MM.1S (cell line): Measurements from ENCODE around the gene USP47.
"Not testable (repeated sequence)": the region's sequence is repeated elsewhere in the genome, so short reads cannot be mapped to it uniquely, and the experiment has no call there.

Experiments
- DNase-seq: peaks from one replicate; pipeline ENCODE4 v3.0.0-alpha.2; 2015
- H2AFZ ChIP-seq: fragments of 300-600 bp; sonication (generic); 2 replicates; pipeline ENCODE4 v1.6.0; 2016; ENCODE audit warnings: antibody characterized with exemption, low read length
- H3F3A ChIP-seq: fragments of 300-600 bp; sonication (generic); 2 replicates; pipeline ENCODE4 v1.6.1; 2016; ENCODE audit warnings: mild to moderate bottlenecking, antibody characterized with exemption, low read length, moderate library complexity, mixed read lengths; ENCODE audit not compliant: insufficient read depth
- H3K27ac ChIP-seq: fragments of 300-600 bp; sonication (generic); 2 replicates; pipeline ENCODE4 v1.5.1; 2016; ENCODE audit warnings: mild to moderate bottlenecking, low read length
- H3K27me3 ChIP-seq: fragments of 300-600 bp; sonication (generic); replicated peaks from 2 replicates; pipeline ENCODE4 v1.6.0; 2016; ENCODE audit warnings: low read length; ENCODE audit not compliant: insufficient read depth
- H3K36me3 ChIP-seq: fragments of 300-600 bp; sonication (generic); replicated peaks from 2 replicates; pipeline ENCODE4 v1.6.1; 2016; ENCODE audit warnings: mild to moderate bottlenecking, low read length, mixed read lengths; ENCODE audit not compliant: insufficient read depth
- H3K4me1 ChIP-seq: fragments of 300-600 bp; sonication (generic); 2 replicates; pipeline ENCODE4 v1.6.1; 2016; ENCODE audit warnings: low read length, mixed read lengths
- H3K4me2 ChIP-seq: fragments of 300-600 bp; sonication (generic); 2 replicates; pipeline ENCODE4 v1.6.0; 2016; ENCODE audit warnings: low read depth, low read length
- H3K4me3 ChIP-seq: fragments of 300-600 bp; sonication (generic); 2 replicates; pipeline ENCODE4 v1.5.1; 2016; ENCODE audit warnings: low read length, mixed read lengths
- H3K79me2 ChIP-seq: fragments of 300-600 bp; sonication (generic); 2 replicates; pipeline ENCODE4 v1.6.1; 2016; ENCODE audit warnings: mixed run types, low read length, mixed read lengths
- H3K9ac ChIP-seq: fragments of 300-600 bp; sonication (generic); 2 replicates; pipeline ENCODE4 v1.6.1; 2016; ENCODE audit warnings: low read length, mixed read lengths
- H3K9me2 ChIP-seq: fragments of 300-600 bp; sonication (generic); replicated peaks from 2 replicates; pipeline ENCODE4 v1.6.1; 2016; ENCODE audit warnings: mild to moderate bottlenecking, low read length, mixed read lengths; ENCODE audit not compliant: insufficient read depth
- H3K9me3 ChIP-seq: fragments of 300-600 bp; sonication (generic); replicated peaks from 2 replicates; pipeline ENCODE4 v1.6.1; 2016; ENCODE audit warnings: mild to moderate bottlenecking, low read length, mixed read lengths; ENCODE audit not compliant: insufficient read depth
- H4K20me1 ChIP-seq: fragments of 300-600 bp; sonication (generic); 2 replicates; pipeline ENCODE4 v1.6.1; 2016; ENCODE audit warnings: mild to moderate bottlenecking, low read length, moderate library complexity, mixed read lengths; ENCODE audit not compliant: insufficient read depth
- CTCF ChIP-seq: fragments of 300-600 bp; sonication (generic); IDR thresholded peaks from 2 replicates; pipeline ENCODE4 v1.5.1; 2016; ENCODE audit warnings: antibody characterized with exemption, low read length, mixed read lengths
- EZH2 ChIP-seq: fragments of 300-600 bp; sonication (generic); optimal IDR thresholded peaks from 2 replicates; pipeline ENCODE3; 2017; ENCODE audit warnings: low read depth, mild to moderate bottlenecking, antibody characterized with exemption, low read length, mixed read lengths
- EZH2phosphoT487 ChIP-seq: fragments of 300-600 bp; sonication (generic); IDR thresholded peaks from 2 replicates; pipeline ENCODE4 v1.6.1; 2018; ENCODE audit warnings: antibody characterized with exemption, low read length

Gene USP47

GRCh38 chr11:11827272-11827671, 14.5 kb upstream of the USP47 start:
- Histone ChIP-seq H3K4me2 (no peak overlapping the region), H4K20me1 (no peaks in the 10 kb centered on the region), H3K9me3 (no peaks in the 10 kb centered on the region), H3K4me1 (no peaks in the 10 kb centered on the region), H3K79me2 (no peaks in the 10 kb centered on the region), H3K4me3 (no peak overlapping the region), H3K9me2 (no peaks in the 10 kb centered on the region), H2AFZ (no peak overlapping the region), H3K36me3 (no peaks in the 10 kb centered on the region), H3K27me3 (no peaks in the 10 kb centered on the region), H3F3A (no peaks in the 10 kb centered on the region), H3K27ac (no peak overlapping the region), H3K9ac (no peak overlapping the region)
- TF ChIP-seq EZH2 (no peak), CTCF (no peak), EZH2phosphoT487 (no peak)
- no peak for DNase-seq

GRCh38 chr11:11831406-11831805, 10.4 kb upstream of the USP47 start:
- not testable (repeated sequence) for H3K27ac ChIP-seq, H2AFZ ChIP-seq, H3K4me1 ChIP-seq, H3K4me3 ChIP-seq, H3F3A ChIP-seq, H4K20me1 ChIP-seq, H3K4me2 ChIP-seq, H3K27me3 ChIP-seq, H3K9me2 ChIP-seq, H3K79me2 ChIP-seq, DNase-seq, H3K9ac ChIP-seq, H3K9me3 ChIP-seq, H3K36me3 ChIP-seq

- no peak overlapping the region for H2AFZ ChIP-seq
Measured at GRCh38 chr11:11836676-11837231, 5.0 kb upstream of the USP47 start.

GRCh38 chr11:11839718-11840117, 2.1 kb upstream of the USP47 start:
- no peak for DNase-seq
- no peak for TF ChIP-seq EZH2phosphoT487
- no peak for TF ChIP-seq CTCF
- H3K27me3 ChIP-seq = no peaks in the 10 kb centered on the region
- H2AFZ ChIP-seq = no peak overlapping the region
- no peak overlapping the region for H3K9ac ChIP-seq
- no peak overlapping the region for H3K4me3 ChIP-seq
- H3K9me3 ChIP-seq = no peaks in the 10 kb centered on the region
- peaks cover 12% of the 10 kb centered on the region for H3K4me1 ChIP-seq
- H4K20me1 ChIP-seq = peaks cover 6% of the 10 kb centered on the region
- H3K36me3 ChIP-seq = no peaks in the 10 kb centered on the region
- H3K79me2 ChIP-seq = peaks cover 30% of the 10 kb centered on the region
- no peak overlapping the region for H3K4me2 ChIP-seq
- H3F3A ChIP-seq = peaks cover 20% of the 10 kb centered on the region
- H3K9me2 ChIP-seq = no peaks in the 10 kb centered on the region
- no peak overlapping the region for H3K27ac ChIP-seq

More at GRCh38 chr11:11836676-11837231, 5.0 kb upstream of the USP47 start:
- Histone ChIP-seq H4K20me1 (no peaks in the 10 kb centered on the region), H3K4me2 (no peak overlapping the region), H3K9me3 (no peaks in the 10 kb centered on the region), H3K9ac (no peak overlapping the region), H3F3A (no peaks in the 10 kb centered on the region; the same call in 1 of the 2 replicates), H3K27ac (no peak overlapping the region), H3K4me1 (0 out of 2 replicates have a peak, but pooled peaks cover 4% of the 10 kb centered on the region), H3K9me2 (no peaks in the 10 kb centered on the region), H3K36me3 (no peaks in the 10 kb centered on the region), H3K79me2 (no peaks in the 10 kb centered on the region; the same call in 1 of the 2 replicates), H3K4me3 (no peak overlapping the region), H3K27me3 (no peaks in the 10 kb centered on the region)
- no peak for DNase-seq
- TF ChIP-seq EZH2phosphoT487 (no peak), EZH2 (no peak)
